ENCODE data around the gene SMAD2. TPM values are rescaled to one million over a fixed set of nuclear protein-coding genes. Genes with fewer than 3 reads are reported as not detected.

The SMAD2 gene
- polyA plus RNA-seq, 1 donor (not counting 4 experiments of a cell fraction or from before 2014, with no cell fraction given): 87.1 TPM

GRCh38 chr18:47926101-47926850, 4.2 kb downstream of the SMAD2 start:
- Histone ChIP-seq H3K9me1 (ENCODE audit: control insufficient read depth, extremely low read depth, insufficient read depth, low read length) (no peaks in the 10 kb centered on the region), H3K9ac (ENCODE audit: control insufficient read depth, extremely low read depth, insufficient read depth, low read length) (no peak overlapping the region), H3K27me3 (ENCODE audit: control insufficient read depth, extremely low read depth, insufficient read depth, low read length) (no peaks in the 10 kb centered on the region), H3K9me3 (ENCODE audit: control insufficient read depth, low read depth, low read length) (no peaks in the 10 kb centered on the region), H3K4me2 (ENCODE audit: control insufficient read depth, extremely low read depth, insufficient read depth, low read depth, low read length) (no peak overlapping the region), H2AFZ (ENCODE audit: control insufficient read depth, low read length) (no peak overlapping the region), H3K4me3 (ENCODE audit: control insufficient read depth in 2 of 3, extremely low read depth in 1 of 3, insufficient read depth in 2 of 3, low read depth in 1 of 3, low read length in 3 of 3) (no peak overlapping the region), H3K36me3 (ENCODE audit: control insufficient read depth in 2 of 2, extremely low read depth in 1 of 2, insufficient read depth in 2 of 2, low read length in 2 of 2) (no peaks in the 10 kb centered on the region), H3K27ac (ENCODE audit: control insufficient read depth, insufficient read depth, low read length) (no peak overlapping the region), H3K4me1 (ENCODE audit: control insufficient read depth, extremely low read depth, insufficient read depth, low read length) (peaks cover 12% of the 10 kb centered on the region), H4K20me1 (ENCODE audit: control insufficient read depth, extremely low read depth, insufficient read depth, low read length) (no peaks in the 10 kb centered on the region), H3K79me2 (ENCODE audit: control insufficient read depth, insufficient read depth, low read length) (peaks cover 81% of the 10 kb centered on the region)
- dilution Hi-C loops (cut with MboI; ENCODE audit: extremely low pct_ligation_motif_present, low sequenced_read_pairs): no loop called here
- no peak for TF ChIP-seq CTCF (optimal IDR thresholded peaks at IDR 0.05 in 1 of 3, IDR thresholded peaks at IDR 0.05 in 1 of 3, conservative IDR thresholded peaks at IDR 0.05 in 1 of 3; ENCODE audit: extremely low read depth in 1 of 3, insufficient read depth in 2 of 3, low read length in 3 of 3)
- TF ChIP-seq EZH2 (IDR thresholded peaks at IDR 0.05; ENCODE audit: low read length): no peak
- DNase-seq (ENCODE audit: low read depth, low spot score): no peak
- FAIRE-seq: peak; percentile 39

GRCh38 chr18:47919916-47920315, 10.5 kb downstream of the SMAD2 start:
- Histone ChIP-seq H3K27me3 (ENCODE audit: control insufficient read depth, extremely low read depth, insufficient read depth, low read length) (no peaks in the 10 kb centered on the region), H4K20me1 (ENCODE audit: control insufficient read depth, extremely low read depth, insufficient read depth, low read length) (no peaks in the 10 kb centered on the region), H3K4me3 (ENCODE audit: control insufficient read depth in 2 of 3, extremely low read depth in 1 of 3, insufficient read depth in 2 of 3, low read depth in 1 of 3, low read length in 3 of 3) (no peak overlapping the region), H3K4me1 (ENCODE audit: control insufficient read depth, extremely low read depth, insufficient read depth, low read length) (peaks cover 11% of the 10 kb centered on the region), H3K4me2 (ENCODE audit: control insufficient read depth, extremely low read depth, insufficient read depth, low read depth, low read length) (no peak overlapping the region), H3K36me3 (ENCODE audit: control insufficient read depth in 2 of 2, extremely low read depth in 1 of 2, insufficient read depth in 2 of 2, low read length in 2 of 2) (peaks cover 0 to 2% of the 10 kb centered on the region in 2 experiments), H3K27ac (ENCODE audit: control insufficient read depth, insufficient read depth, low read length) (no peak overlapping the region), H2AFZ (ENCODE audit: control insufficient read depth, low read length) (no peak overlapping the region), H3K9me3 (ENCODE audit: control insufficient read depth, low read depth, low read length) (no peaks in the 10 kb centered on the region), H3K9ac (ENCODE audit: control insufficient read depth, extremely low read depth, insufficient read depth, low read length) (no peak overlapping the region), H3K79me2 (ENCODE audit: control insufficient read depth, insufficient read depth, low read length) (peaks cover 97% of the 10 kb centered on the region), H3K9me1 (ENCODE audit: control insufficient read depth, extremely low read depth, insufficient read depth, low read length) (peaks cover 2% of the 10 kb centered on the region)
- dilution Hi-C loops (cut with MboI; ENCODE audit: extremely low pct_ligation_motif_present, low sequenced_read_pairs): no loop called here
- FAIRE-seq: no peak
- TF ChIP-seq CTCF (optimal IDR thresholded peaks at IDR 0.05 in 1 of 3, IDR thresholded peaks at IDR 0.05 in 1 of 3, conservative IDR thresholded peaks at IDR 0.05 in 1 of 3; ENCODE audit: extremely low read depth in 1 of 3, insufficient read depth in 2 of 3, low read length in 3 of 3) (no peak), EZH2 (IDR thresholded peaks at IDR 0.05; ENCODE audit: low read length) (no peak)
- DNase-seq (ENCODE audit: low read depth, low spot score): no peak
